H9 (cell line): ENCODE results near the gene DERL2. TPM values are rescaled to one million over a fixed set of nuclear protein-coding genes. Genes with fewer than 3 reads are reported as not detected.

Experiments
- DNase-seq: peaks from one replicate; pipeline ENCODE4 v3.0.0-alpha.2; 2017
- H2AFZ ChIP-seq: one replicate; pipeline ENCODE4 v1.6.1; 2013; ENCODE audit warnings: mild to moderate bottlenecking, low read length, control low read depth, moderate library complexity
- H2AK5ac ChIP-seq: 2 replicates; pipeline ENCODE4 v1.6.1; 2013; ENCODE audit warnings: low read length, control low read depth, mixed read lengths; ENCODE audit not compliant: insufficient read length
- H2BK120ac ChIP-seq: one replicate; pipeline ENCODE4 v1.6.1; 2013; ENCODE audit warnings: low read depth, mild to moderate bottlenecking, low read length, control low read depth, inconsistent platforms; ENCODE audit not compliant: poor library complexity, severe bottlenecking
- H2BK12ac ChIP-seq: 2 replicates; pipeline ENCODE4 v1.6.1; 2013; ENCODE audit warnings: low read length, control low read depth, mixed read lengths, low read depth; ENCODE audit not compliant: insufficient read length
- H2BK15ac ChIP-seq: 2 replicates; pipeline ENCODE4 v1.6.1; 2013; ENCODE audit warnings: low read depth, low read length, control low read depth
- H2BK20ac ChIP-seq: one replicate; pipeline ENCODE4 v1.6.1; 2013; ENCODE audit warnings: low read depth, mild to moderate bottlenecking, low read length, control low read depth, inconsistent platforms; ENCODE audit not compliant: poor library complexity, severe bottlenecking
- H2BK5ac ChIP-seq: 2 replicates; pipeline ENCODE4 v1.6.1; 2013; ENCODE audit warnings: low read length, control low read depth, mixed read lengths; ENCODE audit not compliant: insufficient read length
- H3K14ac ChIP-seq: 2 replicates; pipeline ENCODE4 v1.6.1; 2013; ENCODE audit warnings: low read length, control low read depth; ENCODE audit not compliant: insufficient read depth
- H3K18ac ChIP-seq: 2 replicates; pipeline ENCODE4 v1.6.1; 2013; ENCODE audit warnings: low read depth, mild to moderate bottlenecking, mixed read lengths, low read length, control low read depth; ENCODE audit not compliant: insufficient read length
- H3K23ac ChIP-seq: 2 replicates; pipeline ENCODE4 v1.6.1; 2013; ENCODE audit warnings: low read length, control low read depth, mixed read lengths, low read depth; ENCODE audit not compliant: insufficient read length
- H3K23me2 ChIP-seq: 2 replicates; pipeline ENCODE4 v1.6.1; 2013; ENCODE audit warnings: low read depth, mild to moderate bottlenecking, mixed read lengths, low read length, control low read depth; ENCODE audit not compliant: insufficient read length, poor library complexity, severe bottlenecking
- H3K27ac ChIP-seq: 2 replicates; pipeline ENCODE4 v1.5.1; 2013; ENCODE audit warnings: low read length, control low read depth, mixed read lengths, low read depth; ENCODE audit not compliant: insufficient read length
- H3K27me3 ChIP-seq: 2 replicates; pipeline ENCODE4 v1.6.1; 2013; ENCODE audit warnings: low read length, control low read depth, inconsistent platforms; ENCODE audit not compliant: insufficient read depth
- H3K4ac ChIP-seq: 2 replicates; pipeline ENCODE4 v1.6.1; 2013; ENCODE audit warnings: low read depth, mild to moderate bottlenecking, control low read depth, inconsistent platforms, low read length, moderate library complexity
- H3K4me1 ChIP-seq: 2 replicates; pipeline ENCODE4 v1.6.1; 2013; ENCODE audit warnings: low read length, control low read depth, inconsistent platforms; ENCODE audit not compliant: insufficient read depth
- H3K4me2 ChIP-seq: 2 replicates; pipeline ENCODE4 v1.6.1; 2013; ENCODE audit warnings: low read length, control low read depth, mixed read lengths; ENCODE audit not compliant: insufficient read length, insufficient read depth
- H3K56ac ChIP-seq: 2 replicates; pipeline ENCODE4 v1.6.1; 2013; ENCODE audit warnings: low read depth, mild to moderate bottlenecking, mixed read lengths, low read length, control low read depth; ENCODE audit not compliant: insufficient read length
- H3K79me1 ChIP-seq: 2 replicates; pipeline ENCODE4 v1.6.1; 2013; ENCODE audit warnings: low read depth, mild to moderate bottlenecking, moderate library complexity, low read length, control low read depth, inconsistent platforms; ENCODE audit not compliant: insufficient read depth, poor library complexity, severe bottlenecking
- H3K79me2 ChIP-seq: 2 replicates; pipeline ENCODE4 v1.6.1; 2013; ENCODE audit warnings: low read length, control low read depth, inconsistent platforms; ENCODE audit not compliant: insufficient read depth
- H3K9ac ChIP-seq: 2 replicates; pipeline ENCODE4 v1.6.1; 2013; ENCODE audit warnings: low read length, control low read depth, mixed read lengths; ENCODE audit not compliant: insufficient read length; ENCODE audit errors: extremely low read depth
- H3K9me3 ChIP-seq: one replicate; pipeline ENCODE4 v1.6.1; 2013; ENCODE audit warnings: low read depth, low read length, inconsistent platforms; ENCODE audit not compliant: control insufficient read depth
- H3T11ph ChIP-seq: one replicate; pipeline ENCODE4 v1.6.1; 2013; ENCODE audit warnings: mild to moderate bottlenecking, low read length, control low read depth, inconsistent platforms
- H4K20me1 ChIP-seq: one replicate; pipeline ENCODE4 v1.6.1; 2013; ENCODE audit not compliant: control insufficient read depth, insufficient read length, insufficient read depth
- H4K5ac ChIP-seq: 2 replicates; pipeline ENCODE4 v1.6.1; 2013; ENCODE audit warnings: low read depth, mild to moderate bottlenecking, mixed read lengths, low read length, control low read depth; ENCODE audit not compliant: insufficient read length
- H4K8ac ChIP-seq: replicated peaks from 2 replicates; pipeline ENCODE4 v1.6.1; 2013; ENCODE audit warnings: low read length, control low read depth, mixed read lengths, low read depth; ENCODE audit not compliant: insufficient read length
- H4K91ac ChIP-seq: 2 replicates; pipeline ENCODE4 v1.6.1; 2013; ENCODE audit warnings: low read depth, mild to moderate bottlenecking, moderate library complexity, mixed read lengths, low read length, control low read depth; ENCODE audit not compliant: insufficient read length
- H3K27ac Mint-ChIP-seq, 3 experiments: 2 replicates in 2 of 3; 3 replicates in 1 of 3; pipeline ENCODE4 v1.8.0; 2020 to 2021; ENCODE audit warnings: mixed read lengths in 3 of 3, mild to moderate bottlenecking in 1 of 3, moderate library complexity in 1 of 3
- H3K27me3 Mint-ChIP-seq: 2 replicates; pipeline ENCODE4 v1.8.0; 2021; ENCODE audit warnings: low read depth, mild to moderate bottlenecking, moderate library complexity, mixed read lengths
- H3K36me3 Mint-ChIP-seq, 3 experiments: 2 replicates in 2 of 3; 3 replicates in 1 of 3; pipeline ENCODE4 v1.8.0; 2020 to 2021; ENCODE audit warnings: low read depth in 3 of 3, mixed read lengths in 3 of 3; ENCODE audit not compliant: insufficient read depth in 1 of 3
- H3K4me1 Mint-ChIP-seq, 2 experiments: 2 replicates each; pipeline ENCODE4 v1.8.0; 2020; ENCODE audit warnings: mixed read lengths in 2 of 2
- H3K4me3 Mint-ChIP-seq, 2 experiments: 2 replicates in 1 of 2; 3 replicates in 1 of 2; pipeline ENCODE4 v1.8.0; 2020 to 2021; ENCODE audit warnings: mild to moderate bottlenecking in 2 of 2, mixed read lengths in 2 of 2, moderate library complexity in 1 of 2
- H3K9me3 Mint-ChIP-seq, 2 experiments: 2 replicates in 1 of 2; 3 replicates in 1 of 2; pipeline ENCODE4 v1.8.0; 2020; ENCODE audit warnings: mild to moderate bottlenecking in 2 of 2, mixed read lengths in 2 of 2, moderate library complexity in 1 of 2
- CTCF ChIP-seq: fragments of 200-600 bp; sonication (generic); conservative IDR thresholded peaks from 3 replicates; pipeline ENCODE4 v1.8.0; 2021; ENCODE audit warnings: antibody characterized with exemption, mild to moderate bottlenecking
- WGBS: extraction: QIAGEN DNeasy Blood & Tissue Kit; methylation state at CpG from one replicate; pipeline ENCODE4 v1.1.7; 2013; ENCODE audit warnings: missing lambda C conversion rate, low lambda C conversion rate, mixed read lengths; ENCODE audit not compliant: insufficient read length; ENCODE audit errors: extremely low coverage; 5-methylcytosine and 5-hydroxymethylcytosine counted together
- total RNA-seq: library from RNA; stranded (reverse); gene quantifications from 2 replicates; pipeline ENCODE4 v1.2.1, GENCODE V29; 2021

The DERL2 gene
- total RNA-seq, 1 experiment from 2014 or later, result 83.2 TPM

DNA sequence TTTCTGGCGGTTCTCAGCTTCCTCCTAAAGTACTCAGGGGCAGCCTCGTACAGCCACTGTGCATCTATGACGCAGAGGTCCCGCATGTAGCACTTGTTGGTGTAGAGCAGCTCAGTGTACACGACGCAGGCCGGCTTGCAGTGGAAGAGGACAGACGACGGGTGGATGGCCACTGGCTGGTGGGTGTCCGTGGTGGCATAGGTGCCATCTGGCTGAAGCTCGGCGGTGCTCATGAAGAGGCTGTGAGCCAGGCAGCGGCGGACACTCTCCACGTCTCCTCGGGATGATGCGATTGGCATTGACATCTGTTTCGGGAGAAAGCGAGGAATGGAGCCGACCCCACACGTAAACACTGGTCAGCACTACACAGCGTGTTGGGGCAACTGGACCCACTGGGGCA lies 41.8 kb downstream of the DERL2 start:
- H3K27ac ChIP-seq, result no peak overlapping the region
- H3K4me3 Mint-ChIP-seq, result no peak overlapping the region
- no peaks in the 10 kb centered on the region for H3K4me1 ChIP-seq
- H2BK5ac ChIP-seq, result no peak overlapping the region
- H3K9ac ChIP-seq, result no peak overlapping the region
- H2AK5ac ChIP-seq, result no peak overlapping the region
- no peak overlapping the region for H3K56ac ChIP-seq
- H2BK120ac ChIP-seq, result no peak overlapping the region
- DNase-seq, result no peak
- H4K20me1 ChIP-seq, result no peaks in the 10 kb centered on the region
- no peak overlapping the region for H3K4me2 ChIP-seq
- no peak overlapping the region for H4K5ac ChIP-seq
- no peak overlapping the region for H3K4ac ChIP-seq
- no peaks in the 10 kb centered on the region for H3K27me3 Mint-ChIP-seq
- no peak overlapping the region for H2BK20ac ChIP-seq
- no peaks in the 10 kb centered on the region for H3K23me2 ChIP-seq
- no peaks in the 10 kb centered on the region for H3K79me2 ChIP-seq
- TF ChIP-seq CTCF, result no peak
- no peak overlapping the region for H3K23ac ChIP-seq
- no peaks in the 10 kb centered on the region for H3K9me3 Mint-ChIP-seq
- H3K9me3 ChIP-seq, result no peaks in the 10 kb centered on the region
- no peak overlapping the region for H2BK12ac ChIP-seq
- H3K14ac ChIP-seq, result no peak overlapping the region
- no peak overlapping the region for H2AFZ ChIP-seq
- H3T11ph ChIP-seq, result no peak overlapping the region
- no peaks in the 10 kb centered on the region for H3K27me3 ChIP-seq
- peaks cover 39 to 68% (median 62%) of the 10 kb centered on the region in 3 experiments; a peak in 6 of 7 replicates for H3K36me3 Mint-ChIP-seq
- no peak overlapping the region for H4K8ac ChIP-seq
- H3K27ac Mint-ChIP-seq, result no peak overlapping the region
- no peak overlapping the region for H3K18ac ChIP-seq
- H3K4me1 Mint-ChIP-seq, result peaks cover 7 to 10% of the 10 kb centered on the region in 2 experiments
- WGBS, result no CpG with 5 or more reads among the region's 22 CpGs
- no peak overlapping the region for H2BK15ac ChIP-seq
- no peak overlapping the region for H4K91ac ChIP-seq
- no peaks in the 10 kb centered on the region for H3K79me1 ChIP-seq
